NCI-H2227 (cell line): ENCODE results near the gene IL3.

ENCODE experiments used
- DNase-seq: peaks from one replicate; lab custom pipeline; 2025; ENCODE audit not compliant: unreplicated experiment; lab: John Stamatoyannopoulos, UW

Gene IL3

GRCh38 chr5:132072070-132072469 lies 11.6 kb downstream of the IL3 start:
- DNase-seq, result no peak

GRCh38 chr5:132072528-132072927 lies 12.1 kb downstream of the IL3 start:
- DNase-seq, result no peak

- DNase-seq, result no peak
These were observed 13.0 kb downstream of the IL3 start, which contains the start of gene CSF2 for GRCh38 chr5:132073231-132074013. Gene CSF2, plus strand, starts transcription at chr5:132073789. Its CDS starts 35 bp downstream, at chr5:132073824.

DNA sequence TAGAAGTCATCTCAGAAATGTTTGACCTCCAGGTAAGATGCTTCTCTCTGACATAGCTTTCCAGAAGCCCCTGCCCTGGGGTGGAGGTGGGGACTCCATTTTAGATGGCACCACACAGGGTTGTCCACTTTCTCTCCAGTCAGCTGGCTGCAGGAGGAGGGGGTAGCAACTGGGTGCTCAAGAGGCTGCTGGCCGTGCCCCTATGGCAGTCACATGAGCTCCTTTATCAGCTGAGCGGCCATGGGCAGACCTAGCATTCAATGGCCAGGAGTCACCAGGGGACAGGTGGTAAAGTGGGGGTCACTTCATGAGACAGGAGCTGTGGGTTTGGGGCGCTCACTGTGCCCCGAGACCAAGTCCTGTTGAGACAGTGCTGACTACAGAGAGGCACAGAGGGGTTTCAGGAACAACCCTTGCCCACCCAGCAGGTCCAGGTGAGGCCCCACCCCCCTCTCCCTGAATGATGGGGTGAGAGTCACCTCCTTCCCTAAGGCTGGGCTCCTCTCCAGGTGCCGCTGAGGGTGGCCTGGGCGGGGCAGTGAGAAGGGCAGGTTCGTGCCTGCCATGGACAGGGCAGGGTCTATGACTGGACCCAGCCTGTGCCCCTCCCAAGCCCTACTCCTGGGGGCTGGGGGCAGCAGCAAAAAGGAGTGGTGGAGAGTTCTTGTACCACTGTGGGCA lies 13.8 kb downstream of the IL3 start:
- DNase-seq, result no peak

DNA sequence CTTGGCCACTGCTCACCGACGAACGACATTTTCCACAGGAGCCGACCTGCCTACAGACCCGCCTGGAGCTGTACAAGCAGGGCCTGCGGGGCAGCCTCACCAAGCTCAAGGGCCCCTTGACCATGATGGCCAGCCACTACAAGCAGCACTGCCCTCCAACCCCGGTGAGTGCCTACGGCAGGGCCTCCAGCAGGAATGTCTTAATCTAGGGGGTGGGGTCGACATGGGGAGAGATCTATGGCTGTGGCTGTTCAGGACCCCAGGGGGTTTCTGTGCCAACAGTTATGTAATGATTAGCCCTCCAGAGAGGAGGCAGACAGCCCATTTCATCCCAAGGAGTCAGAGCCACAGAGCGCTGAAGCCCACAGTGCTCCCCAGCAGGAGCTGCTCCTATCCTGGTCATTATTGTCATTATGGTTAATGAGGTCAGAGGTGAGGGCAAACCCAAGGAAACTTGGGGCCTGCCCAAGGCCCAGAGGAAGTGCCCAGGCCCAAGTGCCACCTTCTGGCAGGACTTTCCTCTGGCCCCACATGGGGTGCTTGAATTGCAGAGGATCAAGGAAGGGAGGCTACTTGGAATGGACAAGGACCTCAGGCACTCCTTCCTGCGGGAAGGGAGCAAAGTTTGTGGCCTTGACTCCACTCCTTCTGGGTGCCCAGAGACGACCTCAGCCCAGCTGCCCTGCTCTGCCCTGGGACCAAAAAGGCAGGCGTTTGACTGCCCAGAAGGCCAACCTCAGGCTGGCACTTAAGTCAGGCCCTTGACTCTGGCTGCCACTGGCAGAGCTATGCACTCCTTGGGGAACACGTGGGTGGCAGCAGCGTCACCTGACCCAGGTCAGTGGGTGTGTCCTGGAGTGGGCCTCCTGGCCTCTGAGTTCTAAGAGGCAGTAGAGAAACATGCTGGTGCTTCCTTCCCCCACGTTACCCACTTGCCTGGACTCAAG lies 14.6 kb downstream of the IL3 start:
- no peak for DNase-seq

- no peak for DNase-seq
These were observed 15.2 kb downstream of the IL3 start for GRCh38 chr5:132075719-132076077.

- DNase-seq, result no peak
These were observed 15.9 kb downstream of the IL3 start for GRCh38 chr5:132076202-132076830.

GRCh38 chr5:132076983-132077382 lies 16.5 kb downstream of the IL3 start:
- DNase-seq, result no peak

DNA sequence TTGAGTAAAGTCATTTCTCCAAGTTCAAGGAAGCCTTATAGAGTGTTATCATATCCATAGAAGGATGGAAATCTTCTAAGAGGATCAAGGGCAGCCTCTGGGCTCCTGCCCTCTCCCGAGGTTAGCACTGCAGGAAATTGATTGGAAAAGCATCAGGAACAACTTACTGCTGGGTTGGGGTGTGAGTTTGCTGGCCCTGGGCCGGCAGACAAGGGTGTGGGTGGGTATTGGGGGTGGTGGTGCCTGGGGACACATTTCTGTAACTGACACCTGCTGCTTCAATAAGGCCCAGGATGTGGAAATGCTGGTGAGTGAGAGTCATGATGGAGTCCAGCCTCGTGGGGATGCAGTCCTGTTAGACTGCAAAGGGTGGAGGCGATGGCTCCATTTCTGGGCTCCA lies 18.6 kb downstream of the IL3 start:
- DNase-seq, result no peak

- no peak for DNase-seq
These were observed 19.2 kb downstream of the IL3 start for GRCh38 chr5:132079619-132080018.

- no peak for DNase-seq
These were observed 20.1 kb downstream of the IL3 start for GRCh38 chr5:132080595-132080994.

DNA sequence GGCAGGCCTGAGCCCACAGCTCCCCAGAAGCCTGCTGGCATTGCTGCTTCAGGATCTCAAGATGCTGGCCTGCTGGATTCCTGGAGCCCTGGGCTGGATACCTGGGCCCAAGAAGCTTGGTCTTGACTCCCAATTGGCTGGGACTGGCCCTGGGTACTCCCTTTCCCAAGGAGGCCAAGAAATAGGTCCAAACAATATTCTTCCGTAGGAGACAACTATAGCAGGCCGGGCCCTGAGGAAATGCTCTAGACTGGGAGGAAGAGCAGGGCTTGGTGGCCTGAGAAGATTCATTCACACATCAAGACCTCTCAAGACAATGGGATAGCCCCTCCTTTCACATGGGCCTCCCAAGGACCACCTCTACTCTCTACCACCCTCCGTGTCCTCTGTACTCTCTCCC lies 21.0 kb downstream of the IL3 start:
- no peak for DNase-seq

DNA sequence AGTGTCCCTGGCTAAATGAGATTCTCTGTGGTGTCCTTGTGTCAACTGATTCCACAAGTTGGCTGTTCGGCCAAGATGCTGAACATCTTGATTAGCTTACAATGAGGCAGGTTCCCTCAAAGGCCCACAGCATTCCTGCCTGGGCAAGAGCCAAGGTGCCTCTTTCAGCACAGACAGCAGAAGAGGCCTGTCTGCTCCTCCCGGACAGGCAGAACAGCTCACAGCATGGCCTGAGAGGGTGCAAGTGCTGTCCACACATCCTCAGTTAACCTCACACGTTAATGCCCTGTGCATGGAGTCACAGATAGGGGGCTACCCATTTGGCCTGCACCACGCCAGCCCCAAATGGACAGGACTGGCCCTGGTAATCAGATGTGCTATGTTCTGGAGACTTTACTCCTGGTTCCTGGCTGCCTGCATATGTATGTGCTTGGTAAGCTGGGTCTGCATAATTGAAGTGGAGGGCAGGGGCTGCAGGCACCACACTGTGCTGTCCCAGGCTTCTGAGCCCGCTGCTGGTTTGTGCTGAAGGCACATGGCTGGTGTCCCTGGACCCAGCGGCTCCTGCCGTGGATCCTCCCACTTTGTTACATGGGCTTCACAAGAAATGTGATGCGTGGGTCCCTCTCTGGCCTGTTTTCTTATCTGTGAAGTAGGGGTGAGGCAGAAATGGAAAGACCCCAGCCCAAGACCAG lies 22.0 kb downstream of the IL3 start:
- DNase-seq, result no peak

- DNase-seq, result no peak
These were observed 22.7 kb downstream of the IL3 start for GRCh38 chr5:132083071-132083678.

DNA sequence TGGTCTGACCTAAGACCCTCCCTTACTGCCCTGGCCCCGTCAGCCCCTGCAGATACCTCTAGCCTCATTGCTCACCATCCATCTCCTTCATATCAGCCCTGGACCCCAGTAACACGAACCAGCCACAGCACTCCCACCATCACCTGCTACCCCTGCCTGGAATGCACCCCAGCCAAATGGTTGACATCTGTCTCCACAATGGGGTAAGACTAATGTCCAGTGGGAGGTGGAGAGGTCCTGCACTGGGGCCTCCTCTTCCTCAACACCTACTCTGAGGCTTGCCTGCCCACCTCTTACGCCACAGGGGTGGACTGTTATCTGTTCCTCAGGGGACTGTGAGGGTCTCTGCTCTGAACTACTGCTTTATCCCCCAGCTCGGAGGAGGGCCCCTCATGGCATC lies 25.2 kb downstream of the IL3 start:
- no peak for DNase-seq

DNA sequence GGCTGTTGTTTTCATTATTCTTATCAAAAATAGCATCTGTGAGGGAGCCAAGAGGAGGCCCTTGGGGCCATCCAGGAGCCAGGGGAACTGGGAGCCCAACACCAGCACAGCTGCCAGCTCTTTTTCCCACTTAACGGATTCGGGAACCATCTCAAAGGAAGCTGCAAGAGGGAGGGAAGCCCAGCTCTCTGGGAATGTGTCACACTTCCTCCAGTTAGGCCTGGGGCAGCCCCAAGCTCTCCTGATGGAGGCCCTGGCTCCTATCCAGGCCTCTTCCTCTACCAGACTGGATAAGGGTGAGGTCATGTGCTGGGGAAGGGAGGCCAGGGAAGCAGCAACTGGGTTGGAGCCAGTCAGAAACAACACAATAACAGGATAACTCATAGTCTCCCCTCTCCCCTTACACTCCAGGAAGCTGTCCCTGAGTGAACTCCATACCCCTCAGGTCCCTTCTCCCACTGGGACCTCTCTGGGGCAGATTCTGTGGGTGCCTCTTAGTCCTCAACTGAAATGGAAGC lies 25.9 kb downstream of the IL3 start:
- no peak for DNase-seq

GRCh38 chr5:132087176-132087575 lies 26.7 kb downstream of the IL3 start:
- no peak for DNase-seq

GRCh38 chr5:132087661-132088060 lies 27.2 kb downstream of the IL3 start:
- no peak for DNase-seq

DNA sequence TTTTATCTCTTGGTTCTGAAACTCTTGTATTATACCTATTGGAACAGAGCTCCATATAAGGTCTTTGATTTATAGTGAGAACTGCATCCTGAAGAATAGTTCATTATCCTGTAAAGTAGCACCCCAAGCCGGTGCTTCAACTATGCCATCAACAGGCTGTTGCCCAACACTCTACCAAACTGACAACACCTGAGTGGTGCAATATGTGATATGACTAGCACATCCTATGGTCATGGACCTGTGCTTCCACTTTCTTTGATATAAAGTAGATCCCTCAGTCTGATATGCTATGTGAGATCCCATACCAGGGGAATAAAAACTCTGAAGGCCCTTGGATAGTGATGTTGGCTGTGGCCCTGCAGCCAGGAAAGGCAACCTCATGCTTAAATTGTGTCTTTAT lies 28.9 kb downstream of the IL3 start:
- no peak for DNase-seq

GRCh38 chr5:132090107-132090506 lies 29.7 kb downstream of the IL3 start:
- DNase-seq, result no peak
